ENCODE data around the gene TRIM9.

GRCh38 chr14:51039252-51039651 is 55.7 kb downstream of the TRIM9 start:
- no peak for TF ChIP-seq PKNOX1 (IDR thresholded peaks at IDR 0.05)
- TF ChIP-seq ELF4 (IDR thresholded peaks at IDR 0.05) = no peak
- no peak for TF ChIP-seq SUZ12 (IDR thresholded peaks at IDR 0.05)
- TF ChIP-seq HDGF (IDR thresholded peaks at IDR 0.05; ENCODE audit: borderline replicate concordance) = no peak
- no peak for TF ChIP-seq FOXK2 (IDR thresholded peaks at IDR 0.05)
- TF ChIP-seq ARNT (IDR thresholded peaks at IDR 0.05) = no peak
- no peak for TF ChIP-seq BHLHE40 (IDR thresholded peaks at IDR 0.05; ENCODE audit: borderline replicate concordance)
- no peak for TF ChIP-seq SP1 (IDR thresholded peaks at IDR 0.05)
